Hematopoietic multipotent progenitor cell treated with erythropoietin and hydrocortisone succinate and interleukin-3 and kit ligand, for 6 days (in vitro differentiated cells): Measurements from ENCODE around the gene FZD10.

ENCODE experiments used
- DNase-seq: peaks from one replicate; pipeline ENCODE4 v3.0.0-alpha.2; 2015

The FZD10 gene

DNA sequence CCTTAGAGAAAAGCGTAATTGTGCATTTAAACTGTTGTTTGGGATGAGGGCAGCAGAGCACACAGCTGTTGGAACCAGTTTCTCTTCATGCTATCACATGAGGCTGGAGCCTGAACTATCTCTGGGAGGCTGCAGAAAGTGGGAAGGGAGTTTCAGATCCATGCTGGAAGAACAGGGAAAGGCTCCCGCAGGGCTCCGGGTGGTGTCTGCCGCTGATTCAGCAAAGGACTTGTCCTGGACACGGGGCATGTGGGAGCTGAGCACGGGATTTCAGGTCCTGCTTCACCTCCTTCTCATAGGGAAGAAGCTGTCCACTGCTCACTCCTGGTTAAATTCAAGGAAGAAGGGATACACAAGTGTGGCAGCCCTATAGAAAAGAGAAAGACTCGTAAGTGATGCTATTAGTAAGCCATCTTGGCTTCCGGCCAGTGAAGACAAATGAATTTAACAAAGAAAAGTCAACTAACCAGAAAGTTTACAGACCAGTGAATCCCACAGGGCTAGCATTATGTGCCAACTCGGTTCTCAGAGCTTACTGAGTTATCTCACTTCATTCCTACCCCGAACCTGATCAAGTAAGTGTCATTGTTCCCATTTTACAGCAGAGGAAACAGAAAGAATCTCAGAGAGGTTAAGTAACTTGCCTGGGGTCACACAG is 6.7 kb upstream of the FZD10 start:
- no peak for DNase-seq

DNA sequence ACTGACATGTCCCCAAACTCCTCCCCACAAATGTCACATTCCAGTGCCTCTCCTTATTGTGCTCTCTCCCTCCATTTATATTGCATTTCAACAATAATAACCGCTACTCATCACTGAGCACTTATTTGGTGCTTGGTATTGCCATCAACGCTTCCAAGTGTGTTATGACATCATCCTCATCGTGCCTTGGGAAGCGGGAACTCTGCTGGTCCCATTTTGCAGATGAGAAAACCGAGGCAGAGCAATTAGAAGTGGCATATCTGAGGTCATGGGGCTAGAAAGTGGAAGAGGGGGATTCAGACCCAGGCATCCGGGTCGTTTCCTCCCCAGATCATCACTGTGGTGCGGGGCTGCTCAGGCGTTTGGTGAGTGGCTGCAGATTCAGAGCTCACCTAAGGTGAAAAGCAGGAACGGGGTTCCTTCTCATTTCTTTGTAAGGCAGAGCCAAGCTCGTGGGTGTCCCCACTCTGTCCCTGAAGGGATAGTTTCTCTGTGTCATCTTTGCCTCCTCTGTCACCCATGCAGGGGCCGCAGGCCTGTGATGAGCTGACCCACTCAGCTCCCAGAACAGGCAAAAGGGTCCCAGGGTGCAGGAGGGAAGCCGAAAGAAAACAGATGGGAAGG is 5.5 kb upstream of the FZD10 start:
- DNase-seq, result no peak

DNA sequence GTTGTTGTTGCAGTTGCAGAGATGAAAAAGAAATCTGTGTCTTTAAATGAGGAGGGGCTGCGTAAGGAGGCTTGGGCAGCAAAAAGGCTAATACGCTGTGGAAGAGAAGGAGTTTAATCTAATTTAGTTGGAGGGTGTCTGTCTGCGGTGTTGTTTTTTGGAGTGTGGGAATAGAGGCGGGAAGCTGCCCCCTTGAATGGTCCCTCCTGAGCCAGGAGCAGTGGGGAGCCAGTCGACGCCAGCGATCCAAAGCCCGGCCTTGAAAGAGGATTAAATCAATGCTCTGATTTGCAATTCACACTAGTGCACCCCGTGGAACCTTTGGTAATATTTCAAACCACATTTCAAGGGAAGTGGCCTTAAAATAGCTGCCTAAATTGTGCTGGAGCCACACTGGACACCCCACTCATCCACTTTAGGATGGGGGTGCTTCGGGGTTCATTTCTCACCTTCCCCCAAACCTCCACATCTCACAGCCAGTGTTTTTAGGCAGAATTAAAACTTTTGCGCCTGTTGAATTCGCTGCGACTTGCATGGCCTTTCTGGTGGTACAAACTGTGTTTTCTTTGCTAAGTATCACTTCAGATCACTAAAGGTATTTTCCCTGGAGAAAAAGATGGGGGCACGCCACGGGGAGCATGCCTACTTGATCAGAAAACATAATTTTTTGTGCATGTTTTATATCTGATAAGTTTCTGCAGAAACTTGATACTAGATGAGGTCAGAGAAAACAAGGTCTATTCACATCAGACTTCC is 4.1 kb upstream of the FZD10 start:
- no peak for DNase-seq

GRCh38 chr12:130158754-130159059 is 3.6 kb upstream of the FZD10 start:
- no peak for DNase-seq

GRCh38 chr12:130160306-130160705 is 2.0 kb upstream of the FZD10 start:
- DNase-seq, result no peak

DNA sequence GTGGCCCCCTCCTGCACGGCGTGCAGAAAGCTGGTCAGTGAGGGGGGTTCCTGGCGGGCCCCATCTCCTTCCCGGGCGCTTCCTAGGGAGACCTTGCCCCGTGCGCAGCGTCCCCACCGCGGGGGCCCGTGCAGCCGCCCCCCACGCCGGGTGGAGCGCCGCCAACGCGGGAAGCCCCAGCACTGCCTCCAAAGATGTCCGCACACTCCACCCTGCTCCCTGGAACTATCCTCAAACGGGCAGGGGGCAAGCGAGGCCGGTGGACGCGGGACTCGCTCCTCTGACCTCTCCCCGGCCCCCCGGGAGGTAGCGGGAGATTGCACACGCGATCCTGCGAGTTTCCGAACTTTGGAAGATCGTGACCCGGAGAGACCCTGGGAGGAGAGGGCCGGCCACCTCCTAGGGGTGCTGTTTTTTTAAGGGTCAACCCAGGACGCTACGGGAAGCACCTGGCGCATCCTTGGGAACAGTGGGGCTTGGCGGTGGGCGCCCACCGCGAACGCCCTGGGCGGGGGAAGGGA is 1.5 kb upstream of the FZD10 start:
- no peak for DNase-seq

GRCh38 chr12:130161261-130162243 is 712 bp upstream of the FZD10 start:
- no peak for DNase-seq

- no peak for DNase-seq
Measured at GRCh38 chr12:130162745-130163460, 639 bp downstream of the FZD10 start.

DNA sequence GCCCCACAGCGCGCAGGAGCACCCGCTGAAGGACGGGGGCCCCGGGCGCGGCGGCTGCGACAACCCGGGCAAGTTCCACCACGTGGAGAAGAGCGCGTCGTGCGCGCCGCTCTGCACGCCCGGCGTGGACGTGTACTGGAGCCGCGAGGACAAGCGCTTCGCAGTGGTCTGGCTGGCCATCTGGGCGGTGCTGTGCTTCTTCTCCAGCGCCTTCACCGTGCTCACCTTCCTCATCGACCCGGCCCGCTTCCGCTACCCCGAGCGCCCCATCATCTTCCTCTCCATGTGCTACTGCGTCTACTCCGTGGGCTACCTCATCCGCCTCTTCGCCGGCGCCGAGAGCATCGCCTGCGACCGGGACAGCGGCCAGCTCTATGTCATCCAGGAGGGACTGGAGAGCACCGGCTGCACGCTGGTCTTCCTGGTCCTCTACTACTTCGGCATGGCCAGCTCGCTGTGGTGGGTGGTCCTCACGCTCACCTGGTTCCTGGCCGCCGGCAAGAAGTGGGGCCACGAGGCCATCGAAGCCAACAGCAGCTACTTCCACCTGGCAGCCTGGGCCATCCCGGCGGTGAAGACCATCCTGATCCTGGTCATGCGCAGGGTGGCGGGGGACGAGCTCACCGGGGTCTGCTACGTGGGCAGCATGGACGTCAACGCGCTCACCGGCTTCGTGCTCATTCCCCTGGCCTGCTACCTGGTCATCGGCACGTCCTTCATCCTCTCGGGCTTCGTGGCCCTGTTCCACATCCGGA is 1.4 kb downstream of the FZD10 start:
- DNase-seq, result no peak

- no peak for DNase-seq
Measured at GRCh38 chr12:130164216-130164542, 1.9 kb downstream of the FZD10 start.

GRCh38 chr12:130164936-130165335 is 2.7 kb downstream of the FZD10 start:
- DNase-seq, result no peak

- DNase-seq, result no peak
Measured at GRCh38 chr12:130166306-130166705, 4.0 kb downstream of the FZD10 start.

- DNase-seq, result no peak
Measured at GRCh38 chr12:130167537-130167936, 5.3 kb downstream of the FZD10 start.

DNA sequence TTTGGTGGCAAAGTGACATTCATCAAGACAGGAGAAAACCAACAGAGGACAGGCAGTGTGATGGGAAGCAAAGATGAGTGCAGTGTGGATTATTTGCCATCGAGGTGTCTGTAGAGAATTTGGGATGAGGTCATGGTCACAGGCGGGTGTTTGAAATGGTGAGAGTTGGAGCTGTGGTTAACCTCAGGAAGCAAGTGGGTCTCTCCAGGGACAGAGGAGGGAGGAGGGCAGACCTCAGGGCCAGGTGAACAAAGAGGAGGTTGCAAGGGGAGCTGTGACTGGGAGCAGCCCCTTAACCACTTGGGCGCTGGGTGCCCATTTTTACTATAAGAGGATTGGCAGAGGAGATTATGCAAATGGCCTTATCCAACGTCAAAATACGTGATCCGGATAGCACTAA is 7.0 kb downstream of the FZD10 start:
- no peak for DNase-seq

DNA sequence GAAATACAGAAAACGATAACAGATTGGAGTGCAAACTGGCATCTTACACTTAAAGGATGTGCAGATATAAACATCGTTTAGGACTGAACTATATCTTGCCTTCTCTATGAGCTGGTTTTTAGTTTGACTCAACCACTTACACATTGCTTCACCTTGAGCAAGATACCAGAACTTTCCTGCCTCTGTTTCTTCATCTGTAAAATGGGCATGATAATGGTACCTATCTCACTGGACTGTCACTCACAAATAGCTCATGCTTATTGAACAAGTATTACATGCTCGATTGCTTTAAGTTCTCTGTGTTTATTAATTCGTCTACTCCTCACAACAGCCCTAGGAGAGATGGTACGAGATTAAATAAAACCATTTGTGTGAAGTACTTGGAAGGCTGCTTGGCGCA is 7.7 kb downstream of the FZD10 start:
- DNase-seq, result no peak

DNA sequence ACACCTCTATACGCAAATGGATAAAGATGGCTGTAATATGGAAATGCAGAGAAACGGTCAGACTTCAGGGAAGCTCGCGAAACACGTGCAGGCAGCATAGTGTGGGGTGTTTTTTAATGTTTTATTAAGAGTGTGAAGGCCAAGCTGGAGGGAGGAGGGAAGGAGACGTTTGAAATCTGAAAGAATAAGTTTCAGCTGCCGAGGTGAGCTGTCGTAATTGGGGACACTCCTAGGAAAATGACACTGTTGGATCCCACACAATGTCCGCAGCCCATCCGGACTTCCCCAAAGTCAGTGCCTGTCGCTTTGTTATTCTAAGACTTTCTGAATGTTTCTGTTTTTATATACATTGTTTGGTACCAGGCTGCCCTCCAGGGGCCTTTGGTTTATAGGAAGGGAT is 8.3 kb downstream of the FZD10 start:
- no peak for DNase-seq

- no peak for DNase-seq
Measured at GRCh38 chr12:130177635-130178242, 15.5 kb downstream of the FZD10 start.

DNA sequence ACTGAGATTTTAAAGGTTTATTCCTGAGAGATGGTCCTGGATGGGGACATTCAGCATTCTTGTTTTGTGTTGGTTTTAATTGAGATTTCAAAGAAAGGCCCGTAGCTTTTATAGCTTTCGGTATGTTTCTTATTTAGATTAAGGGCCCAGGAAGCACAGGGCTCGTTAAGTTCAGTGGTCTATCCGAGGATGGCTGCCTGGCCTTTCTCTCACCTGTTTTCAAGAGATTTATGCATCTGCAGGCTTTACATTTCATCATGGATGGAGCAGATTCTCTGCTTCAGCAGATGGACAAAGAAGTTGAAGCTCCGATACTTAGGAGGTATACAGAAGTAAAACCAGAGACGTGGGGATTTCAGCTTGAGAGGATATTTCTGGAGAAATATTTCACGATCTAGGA is 16.0 kb downstream of the FZD10 start:
- DNase-seq, result no peak

GRCh38 chr12:130179191-130179590 is 16.9 kb downstream of the FZD10 start:
- DNase-seq, result no peak

DNA sequence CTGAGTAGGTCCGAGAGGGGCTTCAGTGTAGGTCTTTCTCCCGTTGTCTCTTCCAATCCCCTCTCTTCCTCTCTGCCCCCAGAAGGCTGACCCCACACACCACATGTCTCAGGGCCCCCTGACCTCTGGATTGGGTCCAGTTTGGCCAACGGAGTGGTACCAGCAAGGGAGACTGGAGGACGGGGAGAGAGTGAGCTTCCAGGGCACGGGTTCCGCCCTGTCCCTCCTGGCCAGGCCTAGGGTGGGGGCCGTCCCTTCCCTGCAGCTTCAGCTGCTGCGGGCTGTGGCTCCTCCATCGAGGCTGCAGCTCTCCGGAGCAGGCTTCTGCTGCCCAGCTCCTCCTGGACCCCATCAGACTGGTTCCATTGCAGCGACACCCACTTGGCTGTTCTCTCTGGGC is 17.4 kb downstream of the FZD10 start:
- no peak for DNase-seq

DNA sequence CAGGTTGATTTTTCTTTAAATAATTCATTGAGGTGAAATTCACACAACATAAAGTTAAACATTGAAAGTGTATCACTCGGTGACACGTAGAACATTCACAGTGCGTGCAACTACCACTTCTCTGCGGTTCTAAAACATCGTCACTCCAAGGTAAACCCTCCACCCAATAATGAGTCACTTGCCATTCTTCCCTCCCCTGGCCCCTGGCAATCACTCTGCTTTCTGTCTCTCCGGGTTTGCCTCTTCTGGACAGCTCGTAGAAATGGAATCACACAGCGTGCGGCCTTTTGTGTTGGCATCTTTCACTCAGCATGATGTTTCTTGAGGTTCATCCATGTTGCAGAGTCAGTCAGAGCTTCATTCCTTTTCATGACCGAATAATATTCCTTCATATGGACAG is 18.9 kb downstream of the FZD10 start:
- DNase-seq, result no peak
